NCI-H460 (cell line): ENCODE measurements around the gene UPB1. TPM values are rescaled to one million over a fixed set of nuclear protein-coding genes. Genes with fewer than 3 reads are reported as not detected.

ENCODE experiments used
- DNase-seq: peaks from one replicate; pipeline ENCODE4 v3.0.0-alpha.2; 2016; ENCODE audit warnings: low read depth; ENCODE audit errors: extremely low read depth
- total RNA-seq: library from RNA; depleted of rRNA; stranded (reverse); fragments of >200 nt; shearing (Covaris generic); gene quantifications from 2 replicates; pipeline ENCODE4 v1.2.3, GENCODE V29; 2014

Gene UPB1
- total RNA-seq, 1 experiment from 2014 or later = 0.02 TPM

GRCh38 chr22:24503137-24503842 lies 8.2 kb downstream of the UPB1 start:
- DNase-seq = peak; percentile 24

GRCh38 chr22:24503843-24504338 lies 8.8 kb downstream of the UPB1 start:
- DNase-seq = no peak

GRCh38 chr22:24504540-24504939 lies 9.4 kb downstream of the UPB1 start:
- no peak for DNase-seq

GRCh38 chr22:24504956-24505736 lies 10.0 kb downstream of the UPB1 start:
- DNase-seq = no peak

DNA sequence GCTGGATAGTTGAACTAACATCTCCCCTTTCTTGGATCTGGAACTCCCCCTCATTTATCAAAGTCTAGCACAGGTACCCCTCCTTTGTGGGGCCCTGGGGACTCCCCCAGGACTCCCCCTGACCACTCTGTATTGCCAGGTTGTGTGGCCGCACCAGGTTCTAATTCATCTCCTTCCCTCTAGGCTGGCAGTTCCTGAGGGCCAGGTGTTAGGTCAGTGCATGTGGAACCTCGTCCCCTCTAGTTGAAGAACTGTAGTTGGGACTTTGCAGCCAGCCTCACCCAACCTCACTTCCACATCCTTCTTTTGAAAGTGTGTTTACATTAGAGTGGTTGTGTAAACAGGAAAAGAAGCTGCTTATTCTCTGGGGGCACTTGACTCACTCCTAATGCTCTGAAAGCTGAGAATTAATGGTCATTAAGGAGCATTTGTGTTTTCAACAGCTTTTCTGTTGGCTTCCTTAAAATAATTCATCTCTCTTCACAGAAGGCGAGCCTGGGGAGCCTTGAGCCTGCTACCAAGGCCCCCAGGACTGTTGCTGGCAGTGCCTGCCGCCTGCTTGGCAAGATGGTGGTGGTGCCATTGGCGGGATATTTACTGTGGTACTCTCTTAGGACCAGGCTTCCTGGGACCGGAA lies 11.8 kb downstream of the UPB1 start:
- DNase-seq = peak; percentile 25

- DNase-seq = no peak
Observed at GRCh38 chr22:24507716-24508115, 12.6 kb downstream of the UPB1 start.

GRCh38 chr22:24510637-24511625 lies 15.8 kb downstream of the UPB1 start:
- peak; percentile 8 for DNase-seq

DNA sequence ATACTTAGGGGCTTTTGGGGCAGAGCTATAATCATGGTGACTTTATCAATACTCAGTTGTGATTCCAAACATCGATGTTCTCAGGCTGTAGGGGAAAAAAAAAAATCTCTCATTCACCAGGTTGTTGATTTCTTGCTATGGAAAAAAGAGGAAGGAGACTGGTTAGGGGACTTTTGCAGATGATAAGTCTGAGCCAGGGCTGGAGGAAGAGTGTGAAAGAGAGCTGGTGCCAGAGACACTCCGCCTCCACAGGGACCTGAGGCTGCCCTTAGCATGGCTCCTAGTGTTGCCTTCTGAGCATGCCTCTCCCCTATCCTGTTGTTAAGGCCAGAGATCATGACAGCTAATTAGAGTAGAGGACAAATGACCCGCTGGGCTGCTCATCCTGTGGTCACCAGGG lies 16.9 kb downstream of the UPB1 start:
- DNase-seq = no peak

- DNase-seq = no peak
Observed at GRCh38 chr22:24513378-24514240, 18.5 kb downstream of the UPB1 start.

- no peak for DNase-seq
Observed at GRCh38 chr22:24514241-24515026, 19.3 kb downstream of the UPB1 start.

DNA sequence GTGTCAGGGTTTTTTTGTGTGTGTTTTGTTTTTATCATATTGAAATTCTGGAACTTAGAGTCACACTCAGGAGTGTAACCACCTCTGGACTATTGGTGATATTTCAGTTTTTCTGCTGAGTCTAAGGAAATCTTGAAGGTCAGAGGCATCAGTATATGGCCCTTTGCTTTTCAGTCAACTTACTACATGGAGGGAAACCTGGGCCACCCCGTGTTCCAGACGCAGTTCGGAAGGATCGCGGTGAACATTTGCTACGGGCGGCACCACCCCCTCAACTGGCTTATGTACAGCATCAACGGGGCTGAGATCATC lies 19.9 kb downstream of the UPB1 start:
- DNase-seq = no peak

GRCh38 chr22:24516301-24516737 lies 21.2 kb downstream of the UPB1 start:
- DNase-seq = no peak

DNA sequence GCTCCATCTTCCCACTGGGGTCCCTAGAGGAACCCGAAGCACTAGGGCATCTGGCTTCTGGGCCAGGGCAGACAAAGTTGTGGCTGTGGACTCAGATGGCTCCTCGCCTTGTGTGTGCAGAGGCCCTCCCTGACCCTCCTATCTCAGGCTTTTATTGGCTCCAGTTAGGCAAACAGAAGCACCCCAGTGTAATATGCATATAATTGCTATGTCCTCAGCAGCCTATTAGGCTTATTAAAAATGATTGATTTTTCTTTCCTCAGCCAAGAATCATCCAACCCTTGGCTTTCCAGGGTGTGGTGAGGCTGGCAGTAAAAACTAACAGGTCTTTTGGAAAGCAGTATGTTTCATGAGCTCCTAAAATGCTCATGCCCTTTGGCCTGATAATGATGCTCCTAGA lies 22.3 kb downstream of the UPB1 start:
- no peak for DNase-seq

GRCh38 chr22:24518228-24518627 lies 23.1 kb downstream of the UPB1 start:
- no peak for DNase-seq

DNA sequence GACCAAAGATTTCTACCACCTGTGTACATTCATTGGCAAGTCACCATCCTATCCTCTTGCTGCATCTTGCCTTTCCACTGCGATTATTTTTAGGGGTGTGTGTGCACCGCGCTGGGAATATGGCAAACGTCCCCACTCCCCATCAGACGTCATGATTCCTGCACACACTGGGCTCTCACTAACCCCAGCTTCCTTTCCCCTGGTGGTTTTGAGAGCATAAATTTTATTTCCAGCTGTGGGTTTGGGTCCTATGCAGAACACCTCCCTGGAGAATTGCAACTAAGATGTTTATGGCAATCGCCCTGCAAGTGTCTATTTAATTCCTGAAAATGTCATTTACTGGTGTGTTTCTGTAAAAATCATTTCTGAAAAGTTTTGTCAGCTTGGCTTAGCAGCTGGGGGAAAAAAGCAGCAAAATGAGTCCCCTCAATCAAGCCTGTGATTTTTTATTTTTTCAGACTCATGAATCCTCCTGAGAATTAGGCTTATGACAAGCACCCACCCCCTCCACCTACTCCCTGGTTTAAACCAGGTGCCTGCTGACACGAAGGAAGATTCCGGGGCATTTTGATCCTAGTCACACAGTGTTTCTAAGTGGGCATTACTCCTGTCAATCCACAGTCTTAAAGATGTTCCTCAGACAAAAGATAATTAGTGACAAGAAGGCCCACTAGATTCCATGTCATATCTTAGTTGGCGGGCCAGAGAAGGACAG lies 23.8 kb downstream of the UPB1 start:
- DNase-seq = no peak

DNA sequence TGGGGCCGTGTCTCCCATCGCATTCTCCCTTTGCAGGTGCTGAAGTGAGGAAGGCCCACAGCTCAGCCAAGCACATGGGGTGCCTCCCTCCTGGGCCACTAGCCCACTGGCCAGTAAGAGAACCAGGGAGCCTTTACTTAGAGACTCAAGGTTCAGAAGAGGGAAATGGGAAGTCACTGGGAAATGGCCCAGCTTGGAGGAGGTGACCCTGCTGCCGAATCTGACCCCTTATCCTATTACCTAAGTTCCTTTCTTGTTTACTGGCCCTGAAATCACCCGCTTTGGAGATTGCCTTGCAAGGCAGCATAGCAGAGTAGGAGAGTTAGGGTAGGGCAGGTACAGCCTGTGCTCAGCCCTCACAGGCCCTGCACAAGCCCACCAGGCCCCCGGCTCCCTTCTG lies 24.4 kb downstream of the UPB1 start:
- no peak for DNase-seq

GRCh38 chr22:24521791-24522245 lies 26.7 kb downstream of the UPB1 start:
- DNase-seq = peak; percentile 48

DNA sequence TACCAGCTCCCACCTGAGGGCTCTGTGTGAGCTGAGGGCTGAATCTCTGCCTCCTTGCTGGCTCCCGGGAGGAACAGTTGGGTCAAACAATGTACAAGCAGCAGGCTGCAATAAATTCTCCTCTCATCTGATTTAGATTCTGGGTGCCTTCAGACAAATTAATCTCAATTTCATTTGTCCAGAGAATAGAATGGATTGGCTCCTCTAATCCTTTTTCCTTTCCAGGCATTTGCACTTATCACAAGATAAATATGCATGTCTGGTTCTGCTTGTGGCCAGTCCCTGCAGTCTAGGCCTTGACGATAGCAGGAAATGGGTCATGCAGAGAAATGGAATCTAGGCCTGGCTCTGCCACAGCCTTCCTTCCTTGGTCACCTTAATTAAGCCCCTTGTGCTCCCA lies 28.7 kb downstream of the UPB1 start:
- no peak for DNase-seq
